GM21529 (cell line): ENCODE data around the gene POLR2L.

Source experiments
- ATAC-seq: cut with Tn5 transposase; IDR thresholded peaks from one replicate; pipeline ENCODE4 v1.9.1; 2021; ENCODE audit not compliant: unreplicated experiment

Gene POLR2L

GRCh38 chr11:855796-856195 is 13.5 kb upstream of the POLR2L start:
- ATAC-seq: no peak

DNA sequence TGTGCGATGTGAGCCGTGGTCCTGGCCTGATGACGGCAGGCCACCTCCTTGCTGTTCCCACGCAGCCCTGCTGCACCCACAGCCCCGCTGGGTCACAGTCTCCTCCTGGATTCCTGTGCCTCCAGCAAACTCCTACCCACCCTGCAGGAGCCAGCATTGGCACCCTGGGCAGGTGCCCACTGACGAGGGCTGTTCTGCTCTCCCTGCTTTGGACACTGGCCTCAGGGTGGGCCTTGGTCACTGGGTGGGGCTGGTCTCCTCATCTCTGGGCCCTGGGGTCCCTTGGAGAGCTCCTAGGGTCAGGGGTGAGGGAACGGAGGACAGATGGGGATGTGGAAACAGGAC is 13.0 kb upstream of the POLR2L start:
- no peak for ATAC-seq

DNA sequence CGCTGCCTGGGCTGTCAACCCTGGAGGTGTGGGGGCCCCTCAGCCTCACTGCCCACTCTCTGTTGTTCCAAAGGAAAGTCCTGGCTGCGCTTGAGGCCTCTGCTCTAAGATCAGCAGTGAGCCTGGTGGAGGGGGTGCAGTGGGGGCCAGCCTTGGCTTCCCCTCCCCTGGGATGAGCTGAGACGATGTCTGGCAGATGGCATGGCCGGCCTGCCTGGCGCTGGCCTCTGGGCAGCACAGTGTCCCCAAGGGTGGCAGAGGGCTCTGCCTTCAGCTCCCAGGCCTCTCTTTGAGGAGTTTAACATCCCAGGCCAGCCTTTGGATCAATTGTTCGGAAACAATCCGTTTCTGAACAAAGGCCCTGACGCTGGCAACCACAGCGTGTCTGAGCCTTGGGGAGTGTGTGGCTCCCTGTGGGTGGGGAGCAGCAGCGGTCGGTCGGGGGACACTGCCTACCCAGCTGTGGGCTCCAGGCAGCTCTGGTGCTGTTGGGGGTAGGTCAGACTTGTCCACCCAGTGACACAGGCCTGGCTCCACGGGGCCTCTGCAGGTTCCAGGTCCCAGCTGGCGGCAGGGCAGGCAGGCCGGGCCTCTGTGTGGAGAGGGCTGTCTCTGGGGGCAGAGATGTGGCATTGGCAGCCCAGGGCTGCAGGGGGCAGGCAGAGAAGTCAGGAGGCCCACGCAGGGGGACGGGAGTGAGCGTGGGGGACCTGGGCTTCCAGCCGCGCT is 12.4 kb upstream of the POLR2L start:
- no peak for ATAC-seq

- no peak for ATAC-seq
Observed at GRCh38 chr11:853682-854448, 11.5 kb upstream of the POLR2L start.

GRCh38 chr11:852762-853161 is 10.4 kb upstream of the POLR2L start:
- ATAC-seq: no peak

- ATAC-seq: no peak
Observed at GRCh38 chr11:850775-851763, 8.7 kb upstream of the POLR2L start.

GRCh38 chr11:849951-850774 is 7.8 kb upstream of the POLR2L start:
- ATAC-seq: no peak

DNA sequence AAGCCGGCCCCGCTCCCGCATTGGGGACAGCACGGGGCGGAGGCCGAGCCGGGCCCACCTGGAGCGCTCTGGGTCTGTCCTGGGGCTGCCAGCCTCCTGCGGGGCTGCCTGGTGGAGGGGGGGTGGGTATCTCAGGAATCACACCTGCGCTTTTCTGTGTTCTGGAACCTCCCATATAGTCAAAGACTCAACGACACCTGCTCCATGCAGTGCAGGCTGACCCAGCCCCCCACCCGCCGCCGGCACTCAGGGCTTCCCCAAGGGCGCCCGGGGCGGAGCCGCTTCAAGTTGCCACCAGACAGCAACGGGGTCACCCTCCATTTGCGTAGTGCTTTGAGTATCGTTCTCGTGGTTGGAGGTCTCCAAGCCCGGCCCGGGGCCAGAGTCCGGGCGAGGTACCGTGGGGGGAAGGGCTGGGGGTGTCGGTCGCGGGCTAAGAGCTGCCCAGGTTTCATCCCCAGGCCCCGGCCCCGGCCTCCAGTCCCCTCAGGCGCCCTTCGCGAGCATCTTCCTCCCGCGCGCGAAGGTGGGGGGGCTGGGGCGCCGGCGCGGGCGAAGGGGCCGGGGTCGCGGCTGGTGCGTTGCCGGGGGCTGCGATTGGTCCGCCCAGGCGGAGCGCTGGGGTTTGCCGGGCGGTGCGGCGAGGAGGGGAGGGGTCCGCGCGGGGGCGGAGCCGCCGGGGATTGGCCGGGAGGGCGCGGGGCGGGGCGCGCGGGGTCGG is 6.9 kb upstream of the POLR2L start:
- no peak for ATAC-seq

- peak; percentile 47 for ATAC-seq
Observed at GRCh38 chr11:848380-848931, 6.1 kb upstream of the POLR2L start.

DNA sequence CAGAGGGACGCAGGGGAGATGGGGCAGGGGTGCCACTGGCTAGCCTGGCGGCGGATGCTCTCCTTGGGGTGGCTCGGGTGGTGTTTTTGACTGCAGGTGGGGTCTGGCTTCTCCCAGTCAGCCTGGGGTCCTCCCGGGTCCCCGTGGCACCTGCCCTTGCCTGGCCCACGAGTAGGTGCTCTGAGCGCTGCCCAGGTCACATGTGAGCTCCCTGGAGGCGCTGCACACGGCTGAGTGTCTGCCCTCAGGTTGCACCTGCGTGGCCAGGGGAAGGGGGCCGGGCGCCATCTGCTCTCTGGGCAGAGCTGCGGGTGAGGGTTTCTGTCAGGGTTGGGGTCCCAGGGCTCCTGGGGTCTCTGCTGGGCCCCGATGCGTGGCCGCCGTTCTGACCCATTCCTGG is 5.5 kb upstream of the POLR2L start:
- no peak for ATAC-seq

DNA sequence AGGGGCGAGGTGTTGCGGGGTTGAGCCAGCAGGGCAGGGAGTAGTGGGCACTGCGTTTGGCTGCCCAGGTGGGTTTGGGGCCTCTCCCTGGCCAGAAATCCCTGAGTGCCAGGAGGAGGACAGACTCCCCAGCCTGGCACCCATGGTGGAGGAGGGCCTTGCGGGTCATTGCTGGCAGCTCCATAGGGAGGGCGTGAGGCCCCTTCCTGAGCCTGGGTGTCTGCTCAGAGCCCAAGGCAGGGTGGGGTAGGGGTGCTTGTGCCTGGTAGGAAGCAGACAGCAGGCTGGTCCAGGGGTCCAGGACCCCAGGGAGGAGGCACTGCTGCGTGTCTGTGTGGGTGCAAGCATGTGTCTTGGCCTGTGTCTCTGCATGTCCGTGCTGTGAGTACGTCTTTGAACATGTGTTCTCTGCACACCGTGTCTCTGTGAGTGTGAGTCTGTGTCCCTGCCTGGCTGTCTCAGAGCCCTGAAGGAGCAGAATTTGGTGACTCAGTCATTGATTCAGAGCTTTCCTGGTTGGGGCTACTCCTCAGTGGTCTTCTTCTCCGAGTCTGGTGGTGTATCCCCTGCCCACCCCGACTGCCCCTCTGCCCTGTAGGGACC is 4.3 kb upstream of the POLR2L start:
- no peak for ATAC-seq

DNA sequence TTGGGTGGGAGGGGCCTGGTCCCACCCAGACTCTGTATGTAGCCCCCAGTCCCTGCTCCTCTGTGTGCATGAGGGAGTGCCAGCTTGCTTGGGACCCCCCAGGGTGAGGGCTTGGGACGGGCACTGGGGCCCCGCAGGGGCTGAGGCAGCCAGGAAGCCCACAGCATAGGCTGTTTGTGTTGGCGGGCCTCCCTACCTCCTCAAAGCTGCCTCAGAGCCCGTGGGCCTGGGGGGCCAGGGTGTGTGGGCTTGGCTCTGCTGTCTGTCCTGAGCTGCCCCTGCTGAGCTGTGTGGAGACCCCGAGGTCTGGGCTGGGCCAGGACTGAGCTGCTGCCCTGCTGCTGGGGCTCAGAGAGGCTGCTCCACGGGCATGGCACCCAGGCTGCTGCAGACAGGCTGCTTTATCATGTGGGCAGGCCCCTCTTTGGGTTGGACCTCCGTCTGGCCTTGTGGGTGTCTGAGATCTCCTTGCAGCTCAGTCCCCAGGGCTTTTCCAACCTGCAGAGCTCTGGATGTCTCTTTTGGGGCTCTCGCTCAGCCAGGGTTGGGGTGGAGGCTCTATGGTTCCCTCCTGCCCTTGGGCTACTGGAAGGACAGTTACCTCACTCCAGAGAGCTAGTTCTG is 3.7 kb upstream of the POLR2L start:
- no peak for ATAC-seq

- no peak for ATAC-seq
Observed at GRCh38 chr11:844693-845644, 2.6 kb upstream of the POLR2L start.

GRCh38 chr11:843818-844692 is 1.7 kb upstream of the POLR2L start:
- no peak for ATAC-seq

DNA sequence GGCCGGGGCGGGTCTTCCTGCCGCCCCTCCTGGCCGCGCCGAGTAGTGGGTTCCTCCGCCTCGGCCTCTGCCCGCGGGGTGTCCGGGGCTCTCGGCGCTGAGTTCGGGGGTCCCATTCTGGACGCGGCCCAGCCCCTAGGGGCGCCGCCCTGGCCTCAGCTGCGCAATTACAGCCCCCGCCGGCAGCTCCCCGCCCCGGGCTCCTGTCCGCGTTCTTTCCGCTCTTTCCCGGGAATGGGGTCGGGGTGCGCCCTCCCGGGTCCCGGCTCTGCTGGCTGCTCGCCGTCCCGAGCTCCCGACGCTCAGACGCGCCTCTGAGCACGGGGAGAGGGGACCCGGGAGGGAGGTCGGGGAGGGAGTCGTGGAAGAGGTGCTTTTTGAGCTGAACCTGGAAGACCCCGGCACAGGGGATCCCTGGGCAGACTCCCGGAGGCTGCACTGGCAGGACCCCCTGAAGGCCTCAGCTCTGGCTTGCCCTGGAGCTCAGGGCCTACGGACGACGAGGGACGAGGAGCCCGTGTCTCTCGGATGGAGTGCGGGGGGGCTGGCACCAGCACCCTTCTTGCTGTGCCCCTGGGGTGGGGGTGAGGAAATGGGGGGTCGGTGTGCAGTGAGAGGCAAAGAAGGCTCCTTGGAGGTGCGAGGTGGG is 881 bp upstream of the POLR2L start:
- ATAC-seq: no peak

DNA sequence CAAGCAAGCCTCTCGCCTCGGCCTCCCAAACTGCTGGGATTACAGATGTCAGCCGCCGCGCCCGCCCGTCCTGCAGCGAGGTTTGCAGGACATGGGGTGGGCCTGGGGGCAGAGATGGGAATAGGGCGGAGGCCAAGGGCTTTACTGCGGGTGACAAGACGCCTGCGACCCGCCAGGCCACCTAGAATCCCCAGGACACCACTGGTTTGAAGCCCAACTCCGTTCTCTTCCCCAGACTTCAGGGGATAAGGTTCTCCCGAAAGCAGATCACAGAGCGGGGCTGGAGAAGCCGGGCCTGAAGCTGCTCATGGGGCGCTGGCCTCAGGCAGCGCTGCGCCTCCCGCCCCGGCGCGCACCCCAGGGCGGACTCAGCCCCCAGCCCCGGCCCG is 354 bp downstream of the POLR2L start:
- peak; percentile 29 for ATAC-seq
